Astrocyte of the cerebellum (primary cell): ENCODE data around the gene KLC1.

Source experiments
- DNase-seq: peaks from one replicate; pipeline ENCODE4 v3.0.0-alpha.2; 2011; ENCODE audit warnings: low read depth
- H3K4me3 ChIP-seq: 2 replicates; pipeline ENCODE4 v1.5.1; 2011; ENCODE audit warnings: mild to moderate bottlenecking, low read depth, low read length, moderate library complexity
- CTCF ChIP-seq: IDR thresholded peaks from 2 replicates; pipeline ENCODE4 v1.5.1; 2012; ENCODE audit warnings: low read length, low read depth, moderate library complexity, mild to moderate bottlenecking; ENCODE audit errors: missing control alignments
- in situ Hi-C: cut with HindIII; loops from 2 replicates; pipeline ENCODE4 v1.10.0; 2017; ENCODE audit warnings: low sequenced_read_pairs

KLC1 gene

GRCh38 chr14:103656031-103656755 lies 27.2 kb downstream of the KLC1 start:
- H3K4me3 ChIP-seq = no peak overlapping the region
- in situ Hi-C loops = no loop called here
- no peak for DNase-seq
- TF ChIP-seq CTCF = no peak

- no peak for TF ChIP-seq CTCF
- DNase-seq = no peak
- no peak overlapping the region for H3K4me3 ChIP-seq
- in situ Hi-C loops = no loop called here
Observed at GRCh38 chr14:103656756-103657133, 27.7 kb downstream of the KLC1 start.

- TF ChIP-seq CTCF = no peak
- no peak overlapping the region for H3K4me3 ChIP-seq
- no peak for DNase-seq
- in situ Hi-C loops = no loop called here
Observed at GRCh38 chr14:103657471-103657870, 28.5 kb downstream of the KLC1 start.

GRCh38 chr14:103659631-103660030 lies 30.6 kb downstream of the KLC1 start:
- DNase-seq = no peak
- in situ Hi-C loops = no loop called here
- H3K4me3 ChIP-seq = no peak overlapping the region
- TF ChIP-seq CTCF = no peak

GRCh38 chr14:103662029-103662428 lies 33.0 kb downstream of the KLC1 start:
- in situ Hi-C loops = no loop called here
- no peak for DNase-seq
- no peak overlapping the region for H3K4me3 ChIP-seq
- TF ChIP-seq CTCF = no peak

- DNase-seq = no peak
- H3K4me3 ChIP-seq = no peak overlapping the region
- TF ChIP-seq CTCF = no peak
- in situ Hi-C loops = no loop called here
Observed at GRCh38 chr14:103662591-103662990, 33.6 kb downstream of the KLC1 start.

- no peak for DNase-seq
- in situ Hi-C loops = no loop called here
- no peak overlapping the region for H3K4me3 ChIP-seq
- no peak for TF ChIP-seq CTCF
Observed at GRCh38 chr14:103663506-103663905, 34.5 kb downstream of the KLC1 start.
